GM18511 (cell line): ENCODE data around the gene CYB5RL.
"Not testable (repeated sequence)": the region's sequence is repeated elsewhere in the genome, so short reads cannot be mapped to it uniquely, and the experiment has no call there.

Experiments
- ATAC-seq: cut with Tn5 transposase; IDR thresholded peaks from one replicate; pipeline ENCODE4 v1.9.1; 2021; ENCODE audit warnings: mild to moderate bottlenecking, moderate library complexity; ENCODE audit not compliant: unreplicated experiment

The CYB5RL gene

DNA sequence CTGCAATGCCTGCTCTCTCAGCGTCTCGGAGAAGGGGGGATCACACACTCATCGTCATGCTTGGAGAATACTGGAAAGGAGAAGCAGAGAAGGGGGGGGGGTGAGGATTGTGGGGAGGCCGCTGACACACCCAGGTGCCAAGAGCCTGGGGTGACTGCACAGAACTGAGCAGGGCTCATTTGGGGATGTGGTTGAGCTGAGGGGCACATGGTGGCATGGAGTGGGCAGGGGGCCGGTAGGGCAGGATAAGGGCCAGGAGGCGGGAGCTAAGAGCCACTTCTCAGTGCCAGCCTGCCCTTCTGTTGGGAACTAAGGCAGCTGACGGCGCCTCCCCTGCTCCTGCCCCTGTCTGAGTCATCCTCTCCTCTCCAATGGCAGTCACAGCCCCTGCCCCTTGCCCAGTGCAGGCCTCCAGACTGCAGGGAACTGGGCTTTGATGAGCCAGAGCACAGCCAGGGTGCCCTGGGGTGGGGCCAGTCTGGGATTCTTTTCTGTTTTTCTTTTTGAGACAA, 27.3 kb upstream of the CYB5RL start:
- ATAC-seq = no peak

DNA sequence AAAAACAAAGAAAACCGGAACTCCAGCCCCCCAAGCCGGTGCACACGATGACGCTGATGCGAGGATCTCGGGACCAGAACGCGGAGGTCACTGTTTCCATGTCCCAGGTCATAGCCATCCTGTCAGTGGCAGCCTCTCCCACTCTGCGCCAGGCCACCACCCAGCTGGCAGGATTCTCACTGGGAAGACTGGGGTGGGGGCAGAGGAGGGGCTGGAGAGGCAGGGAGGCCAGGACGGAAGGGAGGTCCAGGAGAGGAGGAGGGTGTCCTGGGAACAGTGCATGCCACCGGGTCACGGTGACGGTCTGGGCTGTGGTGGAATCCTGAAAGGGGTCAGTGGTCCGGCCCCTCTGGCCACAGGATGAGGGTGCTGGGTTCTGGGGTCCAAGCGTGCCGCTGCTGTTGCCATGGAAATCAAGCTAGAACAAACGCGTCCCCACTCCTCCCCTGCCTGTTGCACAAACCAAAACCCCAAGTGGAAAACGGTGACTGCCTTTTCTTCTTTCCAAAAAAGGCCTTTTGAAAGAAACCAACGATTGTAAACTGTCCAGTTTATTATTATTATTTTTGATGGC, 26.2 kb upstream of the CYB5RL start:
- ATAC-seq = no peak

DNA sequence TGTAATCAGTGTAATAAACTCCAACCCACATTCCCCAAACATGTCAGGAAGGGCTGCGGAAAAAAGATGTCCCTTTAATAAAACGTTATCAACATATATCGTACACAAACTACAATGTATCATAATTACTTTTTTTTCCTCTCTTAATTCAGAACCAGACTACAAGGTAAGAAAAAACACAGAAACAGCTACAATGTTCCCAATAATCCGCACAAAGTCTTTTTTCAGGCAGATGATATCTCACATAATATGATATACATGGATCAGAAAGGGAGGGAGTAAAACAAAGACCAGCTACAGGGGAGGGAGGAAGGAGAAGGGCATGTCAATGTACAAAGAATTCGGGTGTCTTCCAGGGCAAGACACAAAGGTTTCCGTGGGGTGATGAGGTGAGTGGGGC, 25.5 kb upstream of the CYB5RL start:
- no peak for ATAC-seq

DNA sequence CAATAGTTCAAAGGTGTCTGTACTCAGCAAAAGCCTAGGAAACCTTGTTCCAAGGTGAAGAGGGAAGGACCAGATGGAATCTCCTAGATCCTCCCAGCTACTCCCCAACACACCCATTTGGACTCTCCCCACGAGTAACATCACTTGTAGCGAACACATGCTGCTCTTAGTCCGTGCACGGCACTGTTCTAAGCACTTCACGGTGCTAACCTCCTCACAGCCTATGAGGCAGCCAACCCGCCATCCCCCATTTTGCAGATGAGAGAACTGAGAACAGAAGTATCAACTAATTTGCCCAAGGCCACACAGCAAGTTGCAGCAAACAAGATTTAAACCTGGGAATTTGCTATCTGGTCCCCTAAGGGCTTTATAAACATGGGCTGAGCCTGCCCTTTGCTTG, 24.4 kb upstream of the CYB5RL start:
- ATAC-seq = no peak

DNA sequence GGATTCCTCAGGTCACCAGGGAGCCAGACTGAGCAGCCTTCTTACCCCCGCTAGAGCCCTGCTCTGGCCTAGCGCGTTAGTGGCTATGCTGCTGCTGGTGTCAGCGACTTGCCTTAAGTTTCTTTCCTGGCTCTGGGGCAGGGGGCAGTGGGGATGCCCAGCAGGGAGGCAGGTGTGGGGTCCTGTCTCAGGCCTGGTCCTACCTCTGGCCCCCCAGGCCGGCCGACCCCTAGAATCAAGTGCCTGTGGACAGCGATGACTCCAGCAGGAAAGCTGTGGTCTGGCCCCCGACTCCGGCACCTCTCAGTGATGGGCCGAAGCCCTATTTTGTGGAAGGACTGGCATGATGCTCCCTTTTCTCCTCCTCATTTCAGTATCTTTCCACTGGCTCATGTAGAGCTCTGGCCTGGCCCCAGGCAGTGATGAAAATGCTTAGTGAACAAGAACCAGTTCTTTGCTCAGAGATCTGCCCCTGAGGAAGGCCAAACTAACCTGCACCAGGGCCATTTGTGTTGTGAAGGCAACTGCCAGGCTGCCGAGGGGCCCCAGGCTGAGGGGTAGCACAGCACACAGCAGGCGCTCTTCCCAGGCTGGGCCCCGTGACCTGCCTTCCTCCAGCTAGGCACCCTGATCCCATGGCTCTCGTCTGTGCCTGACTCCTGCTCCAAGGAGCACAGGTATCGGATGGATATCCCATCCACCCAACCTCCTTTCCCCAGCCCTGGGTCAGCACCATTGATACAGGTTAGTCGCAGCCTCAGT, 23.8 kb upstream of the CYB5RL start:
- ATAC-seq = no peak

DNA sequence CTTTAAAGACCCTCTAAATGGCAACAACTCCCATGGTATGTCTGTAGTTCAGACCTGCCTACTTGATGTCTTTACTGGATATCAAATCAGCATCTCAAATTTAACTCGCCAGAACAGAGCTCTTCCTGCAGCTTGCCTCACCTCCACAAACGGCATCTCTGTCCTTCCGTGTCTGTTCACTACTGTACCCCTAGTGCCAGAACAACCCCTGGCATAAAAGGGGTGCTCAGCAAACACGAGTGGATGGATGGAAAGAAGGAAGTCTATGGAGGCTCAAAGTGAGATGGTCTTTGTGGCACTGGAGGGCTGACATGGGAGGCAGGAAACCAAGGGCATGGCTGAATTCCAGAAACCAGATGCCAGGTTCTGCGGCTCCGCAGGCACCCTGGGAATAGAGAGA, 22.9 kb upstream of the CYB5RL start:
- no peak for ATAC-seq

DNA sequence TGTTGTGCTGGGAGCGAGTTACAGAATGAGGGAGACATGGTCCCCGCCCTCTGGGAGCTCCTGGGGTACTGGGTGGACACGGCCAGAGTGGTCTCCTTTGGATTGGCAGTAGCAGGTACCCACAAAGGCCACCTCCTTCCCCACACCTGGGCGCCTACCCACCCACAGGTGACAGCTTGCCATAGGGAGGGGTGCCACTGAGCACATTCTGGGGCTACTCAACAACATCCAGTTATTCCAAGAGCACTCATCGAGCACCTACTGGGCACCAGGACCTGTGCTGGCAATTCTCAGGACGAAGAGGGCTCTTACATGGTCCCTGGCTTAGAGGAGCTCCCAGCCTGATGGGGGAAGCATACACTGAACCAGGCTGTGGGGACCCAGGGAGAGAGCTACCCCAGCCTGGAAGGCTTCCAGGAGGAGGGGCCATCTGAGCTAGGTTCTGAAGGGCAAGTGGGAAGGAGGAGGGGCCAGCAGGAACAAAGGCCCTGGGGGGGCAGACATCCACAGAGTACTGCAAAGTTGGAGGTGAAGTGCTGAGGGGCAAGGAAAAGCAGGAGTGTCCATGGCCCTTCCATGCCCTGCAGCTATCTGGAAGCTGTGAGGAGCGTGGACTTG, 22.1 kb upstream of the CYB5RL start:
- no peak for ATAC-seq

DNA sequence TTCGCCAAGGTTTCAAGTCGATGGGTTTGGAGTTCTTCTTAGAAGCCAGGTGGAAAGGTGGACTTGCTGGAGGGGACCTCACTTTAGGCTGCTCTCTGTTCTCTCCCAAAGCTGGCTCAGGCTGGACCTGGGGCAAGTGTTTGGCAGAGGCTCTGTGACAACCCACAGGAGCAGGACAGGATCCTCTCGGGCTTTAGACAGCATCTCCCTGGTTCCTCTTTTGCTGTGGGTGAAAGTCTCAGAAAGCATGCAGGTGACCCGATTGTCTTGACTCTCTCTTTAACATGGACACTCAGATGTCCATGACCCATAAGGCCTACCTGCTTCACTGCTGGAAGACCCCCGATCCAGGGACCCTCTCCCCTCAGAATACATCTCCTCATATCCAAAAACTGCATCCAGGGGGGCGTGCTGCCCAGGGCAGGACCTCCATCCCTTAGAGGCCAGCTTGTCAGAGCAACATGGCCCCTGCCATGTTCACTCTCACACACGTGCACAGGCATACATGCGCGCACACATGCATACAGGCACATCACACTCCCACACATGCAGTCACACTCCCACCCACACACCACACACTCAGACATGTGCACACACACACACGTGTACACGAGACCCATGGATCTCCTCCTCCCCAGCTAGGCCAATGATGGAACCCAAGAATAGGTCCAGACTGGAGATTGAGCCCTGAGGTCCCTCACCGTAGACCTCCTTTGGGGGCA, 21.4 kb upstream of the CYB5RL start:
- no peak for ATAC-seq

DNA sequence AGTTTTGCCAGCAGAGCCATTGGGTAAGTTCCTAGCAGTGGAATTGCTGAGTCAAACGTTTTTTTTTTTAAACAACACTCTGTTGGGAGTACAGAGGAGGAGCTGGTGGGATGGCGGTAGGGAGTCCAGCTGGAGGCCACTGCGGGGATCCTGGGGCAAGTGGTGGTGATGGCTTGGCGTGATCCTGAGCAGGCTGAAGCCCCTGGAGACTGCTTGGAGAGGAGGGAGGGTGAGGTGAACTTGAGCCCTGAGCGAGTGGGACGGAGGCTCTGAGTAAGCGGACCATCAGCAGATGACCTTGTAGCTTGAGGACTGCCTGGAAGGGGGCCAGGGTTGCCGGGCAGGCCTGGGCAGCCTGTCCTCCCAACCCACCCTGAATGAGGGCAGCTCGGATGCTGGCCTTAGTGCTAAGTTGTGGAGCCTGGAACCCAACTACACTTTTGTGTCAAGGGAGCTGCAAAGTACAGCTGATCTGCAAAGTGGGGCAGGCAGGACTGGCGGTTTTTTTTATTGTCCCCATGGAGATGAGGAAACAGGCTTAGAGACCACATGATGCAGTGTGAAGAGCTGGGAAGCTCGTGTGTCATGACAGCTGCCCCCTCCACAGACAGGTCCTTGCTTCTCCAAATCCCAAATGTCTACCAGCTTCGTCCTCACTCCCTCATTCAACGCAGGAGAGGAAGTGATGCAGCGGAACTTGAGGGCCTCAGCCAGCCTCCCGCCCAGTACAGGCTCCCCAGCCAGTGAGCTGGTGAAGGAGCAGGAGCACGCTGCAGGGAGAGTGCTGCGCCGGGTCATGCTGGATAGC, 20.4 kb upstream of the CYB5RL start:
- ATAC-seq = no peak

DNA sequence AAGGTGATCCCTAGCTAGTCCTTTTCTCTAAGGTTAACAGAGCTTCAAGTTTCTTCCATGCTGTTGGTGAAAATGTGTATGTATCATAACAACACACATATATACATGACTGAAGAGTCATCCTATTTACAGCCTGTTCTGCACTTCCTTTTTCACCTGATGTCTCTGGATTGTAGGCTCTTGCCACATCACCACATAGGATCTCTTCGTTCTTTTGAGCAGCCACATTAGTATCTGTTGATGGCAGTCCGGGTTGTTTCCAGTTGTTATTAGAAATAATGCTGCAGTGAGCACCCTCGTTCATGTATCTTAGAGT, 19.8 kb upstream of the CYB5RL start:
- ATAC-seq = no peak

DNA sequence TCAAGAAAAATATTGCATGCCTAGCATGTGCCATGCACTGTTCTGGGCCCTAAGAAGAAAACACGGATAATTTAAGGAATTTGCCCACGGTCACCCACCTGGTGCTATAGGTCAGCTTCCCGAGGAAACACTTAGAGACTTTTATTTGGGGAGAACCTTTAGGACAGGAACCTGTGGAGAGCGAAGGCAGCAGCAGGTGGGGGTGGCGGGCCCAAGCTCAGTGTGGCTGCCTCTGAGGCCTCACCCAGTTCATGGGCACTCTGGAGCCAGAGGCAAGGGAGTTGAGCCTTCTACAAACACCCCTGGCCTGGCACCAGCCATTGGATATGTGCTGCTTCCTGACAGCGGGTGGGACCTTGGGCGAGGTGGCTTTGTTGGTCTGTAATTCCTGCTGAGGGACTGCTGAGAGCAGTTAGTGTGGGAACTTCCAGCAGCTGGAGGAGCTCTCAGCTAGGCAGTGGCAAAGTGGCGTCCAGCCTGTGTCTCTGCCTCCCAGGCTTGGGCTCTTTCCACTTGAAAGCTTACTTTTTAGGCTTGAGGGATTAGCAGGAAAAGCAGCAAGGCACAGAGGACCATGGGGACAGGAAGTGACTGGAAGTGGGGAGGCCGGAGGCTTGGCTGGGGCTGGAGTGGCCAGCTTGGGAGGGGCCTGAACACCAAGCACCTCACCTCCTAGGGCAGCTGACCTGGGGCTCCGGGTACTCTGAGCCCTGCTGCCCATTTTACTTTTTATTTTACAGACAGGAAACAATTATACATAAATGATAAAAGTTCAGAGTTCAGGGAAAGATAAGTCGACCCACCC, 19.3 kb upstream of the CYB5RL start:
- no peak for ATAC-seq

DNA sequence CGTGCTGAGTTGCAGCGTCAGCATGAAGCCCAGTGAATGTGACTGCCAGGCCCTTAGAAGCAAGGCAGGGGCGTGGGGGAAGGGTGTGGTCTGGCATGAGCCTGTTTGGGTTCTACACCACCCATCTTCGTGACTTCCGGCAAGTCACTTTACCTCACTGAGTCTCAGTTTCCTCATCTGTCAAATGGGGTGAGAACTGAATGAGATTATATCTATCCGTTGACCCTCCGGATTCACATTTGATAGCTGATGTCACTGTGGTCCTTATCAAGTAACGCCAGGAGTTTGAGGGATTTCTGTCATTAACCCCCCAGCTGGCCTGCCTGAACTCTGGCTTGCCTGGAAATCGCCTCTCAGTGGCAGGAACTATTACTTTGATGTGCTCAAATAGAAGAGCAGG, 15.7 kb upstream of the CYB5RL start:
- ATAC-seq = no peak

DNA sequence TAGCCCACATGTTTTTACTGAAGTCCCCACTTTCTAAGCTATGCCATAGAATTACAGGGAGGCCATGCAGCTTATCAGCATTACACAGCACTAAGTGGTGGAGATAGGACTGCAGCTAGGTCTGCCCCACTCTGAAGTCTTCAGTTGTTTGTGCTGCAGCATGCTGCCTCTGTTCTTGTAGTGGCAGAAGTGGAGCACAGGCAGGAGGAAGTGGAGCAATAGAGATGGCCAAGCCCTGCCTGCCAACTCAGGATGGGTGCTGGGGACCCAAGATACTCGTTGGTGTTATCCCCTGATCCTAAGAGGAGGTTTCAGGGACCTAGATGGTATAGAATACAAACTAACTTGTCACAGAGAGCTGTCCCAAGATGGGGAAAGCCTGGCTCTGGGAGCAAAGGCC, 13.0 kb upstream of the CYB5RL start:
- no peak for ATAC-seq

DNA sequence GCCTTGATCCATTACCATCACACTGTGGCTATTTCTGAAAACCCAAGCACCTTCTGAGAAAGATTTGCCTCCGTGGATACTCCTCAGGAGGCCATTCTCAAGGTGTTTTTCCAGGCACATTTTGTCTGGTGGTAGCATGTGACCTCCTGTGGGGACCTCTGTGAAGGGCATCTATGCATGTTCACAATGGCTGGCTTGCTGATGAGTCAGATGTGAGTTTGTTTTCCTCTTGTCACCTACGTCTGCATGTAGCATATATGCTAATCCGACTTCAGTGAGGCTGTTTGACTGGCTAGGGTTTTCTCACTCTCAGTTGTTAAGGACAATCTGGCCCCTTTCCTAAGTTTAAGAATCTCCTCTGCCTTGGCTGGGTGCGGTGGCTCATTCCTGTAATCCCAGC, 8.1 kb upstream of the CYB5RL start:
- not testable (repeated sequence) for ATAC-seq

DNA sequence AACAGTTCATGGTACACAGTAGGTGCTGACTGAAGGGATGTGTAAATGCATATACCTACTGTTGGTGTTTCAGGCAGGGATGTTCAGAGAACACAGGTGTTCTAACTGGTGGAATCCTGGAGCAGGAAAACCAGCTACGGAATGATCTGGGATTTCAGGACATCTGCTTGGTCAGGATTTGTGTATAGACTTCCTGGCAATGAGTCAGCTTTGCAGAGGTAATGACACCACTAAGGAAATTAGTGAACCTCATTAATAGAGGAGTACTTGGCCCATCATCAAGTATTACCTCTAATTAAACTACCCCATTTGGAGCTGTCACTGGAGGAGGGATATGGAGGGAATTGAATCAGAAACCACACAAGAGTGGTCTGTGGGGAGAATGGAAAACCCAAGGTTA, 7.5 kb upstream of the CYB5RL start:
- no peak for ATAC-seq

DNA sequence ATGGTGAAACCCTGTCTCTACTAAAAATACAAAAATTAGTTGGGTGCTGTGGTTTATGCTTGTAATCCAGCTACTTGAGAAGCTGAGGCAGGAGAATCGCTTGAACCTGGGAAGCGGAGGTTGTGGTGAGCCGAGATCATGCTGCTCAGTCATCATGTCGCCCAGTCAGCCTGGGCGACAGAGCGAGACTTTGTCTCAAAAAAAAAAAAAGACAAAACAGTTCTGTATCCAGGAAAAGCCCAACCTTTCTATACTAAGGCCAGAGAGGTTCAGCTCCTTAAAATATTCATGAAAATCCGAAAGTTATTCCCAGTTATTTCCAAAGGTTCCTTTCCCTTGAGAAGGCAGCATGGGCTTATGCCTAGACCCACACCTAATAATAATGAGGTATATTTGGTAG, 4.4 kb upstream of the CYB5RL start:
- no peak for ATAC-seq

DNA sequence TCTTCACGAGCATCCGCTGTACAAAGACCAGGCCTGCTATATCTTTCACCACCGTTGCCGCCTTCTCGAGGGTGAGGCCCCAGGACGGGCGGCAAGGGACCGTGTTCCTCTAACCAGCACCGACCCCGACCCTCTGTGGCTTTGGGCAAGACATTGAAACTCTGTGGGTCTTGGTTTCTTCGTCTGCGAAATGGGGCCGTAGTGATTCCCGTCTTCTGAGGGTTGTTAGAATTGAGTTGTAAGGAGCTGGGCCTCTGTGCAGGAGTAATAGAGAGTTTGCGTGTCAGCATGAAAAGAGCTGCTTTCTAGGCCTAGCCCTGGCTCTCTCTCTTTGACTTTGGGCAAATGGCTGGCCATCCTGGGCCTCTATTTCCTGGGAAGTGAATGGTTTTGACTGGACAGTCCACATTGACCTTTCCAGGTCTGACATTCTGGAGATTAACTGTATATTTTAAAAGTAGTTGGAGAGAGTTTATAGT, 728 bp upstream of the CYB5RL start:
- peak; percentile 16 for ATAC-seq

DNA sequence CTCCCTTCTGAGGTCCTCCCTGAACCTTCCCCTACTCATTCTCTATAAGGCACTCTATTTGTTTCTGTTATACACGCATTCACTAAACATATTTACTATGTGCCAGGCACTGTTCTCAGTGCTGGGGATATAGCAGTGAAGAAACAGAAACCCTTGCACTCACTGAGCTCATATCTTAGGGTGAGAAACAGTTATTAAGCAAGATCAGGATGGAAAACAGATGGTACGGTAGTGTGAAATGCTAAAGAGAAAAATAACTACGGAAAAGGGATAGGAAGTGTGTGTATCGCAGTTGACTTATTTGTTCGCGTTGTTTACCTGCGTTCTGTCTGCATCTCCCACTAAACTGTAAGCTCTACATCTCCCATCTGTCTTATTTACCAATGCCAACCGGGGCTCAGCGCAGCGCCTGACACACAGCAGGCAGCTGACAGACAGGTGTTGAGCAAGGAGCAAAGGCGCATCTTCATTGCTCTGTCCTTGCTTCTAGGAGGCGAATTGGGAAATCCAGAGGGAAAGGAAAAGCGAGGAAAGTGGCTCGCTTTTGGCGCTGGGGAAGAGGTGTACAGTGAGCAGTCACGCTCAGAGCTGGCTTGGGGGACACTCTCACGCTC, 572 bp downstream of the CYB5RL start:
- ATAC-seq = peak; percentile 9

DNA sequence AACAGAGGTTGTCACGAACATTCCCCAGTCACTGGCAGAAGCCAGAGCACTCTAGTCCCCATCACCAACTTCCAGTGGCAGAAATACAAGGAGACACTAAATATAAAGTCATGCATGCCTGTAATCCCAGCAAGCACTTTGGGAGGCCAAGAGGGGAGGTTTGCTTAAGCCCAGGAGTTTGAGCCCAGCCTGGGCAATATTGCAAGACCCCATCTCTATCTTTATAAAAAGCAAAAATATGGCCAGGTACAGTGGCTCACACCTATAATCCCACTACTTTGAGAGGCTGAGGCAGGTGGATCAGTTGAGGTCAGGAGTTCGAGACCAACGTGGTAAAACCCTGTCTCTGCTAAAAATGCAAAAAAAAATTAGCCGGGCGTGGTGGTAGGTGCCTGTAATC, 6.4 kb downstream of the CYB5RL start:
- ATAC-seq = no peak

DNA sequence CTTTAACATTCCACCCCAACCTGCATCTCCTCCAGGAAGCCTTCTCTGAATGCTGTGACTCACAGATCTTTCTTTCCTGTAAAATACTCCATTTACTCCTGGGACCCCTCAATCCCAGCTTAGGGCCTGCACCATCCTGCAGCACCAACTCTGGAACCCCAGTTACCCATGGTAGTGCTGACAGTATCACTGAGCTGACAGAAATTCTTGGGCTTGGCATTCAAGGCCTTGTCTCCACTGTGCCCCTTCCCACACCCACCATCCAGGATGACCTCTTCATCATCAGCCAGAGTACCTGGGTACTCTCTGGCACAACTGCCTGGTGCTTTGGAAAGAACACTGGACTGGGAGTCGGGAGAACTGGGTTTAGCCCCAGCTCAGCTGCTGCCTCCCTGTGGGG, 8.3 kb downstream of the CYB5RL start:
- no peak for ATAC-seq
